AG08395 (cell line): ENCODE measurements around the gene DACH1.
"Not testable (repeated sequence)": the region's sequence is repeated elsewhere in the genome, so short reads cannot be mapped to it uniquely, and the experiment has no call there.

ENCODE experiments used
- DNase-seq: peaks from one replicate; pipeline ENCODE4 v3.0.0; 2012; ENCODE audit warnings: mixed read lengths, low spot score

DACH1 gene

DNA sequence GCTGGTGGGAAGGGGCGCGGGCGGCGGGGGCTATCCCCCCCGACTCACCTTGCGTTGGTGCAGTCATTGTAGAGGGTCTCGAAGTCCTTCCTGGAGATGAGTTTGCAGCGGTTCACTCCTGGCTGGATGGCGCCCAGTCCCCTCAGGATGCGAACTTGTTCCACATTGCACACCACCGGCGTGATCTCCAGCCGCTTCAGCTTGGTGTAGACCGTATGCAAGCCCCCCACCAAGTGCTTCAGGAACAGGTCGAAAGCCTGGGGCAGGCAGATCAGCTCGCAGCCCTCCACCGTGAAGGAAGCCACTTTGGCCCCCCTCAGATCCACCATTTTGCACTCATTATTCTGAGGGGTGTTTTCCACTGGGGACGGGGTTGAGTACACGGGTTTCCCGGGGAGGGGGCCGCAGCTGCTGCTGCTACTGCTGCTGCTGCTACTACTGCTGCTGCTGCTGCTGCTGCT lies 1.1 kb downstream of the DACH1 start:
- no peak for DNase-seq

DNA sequence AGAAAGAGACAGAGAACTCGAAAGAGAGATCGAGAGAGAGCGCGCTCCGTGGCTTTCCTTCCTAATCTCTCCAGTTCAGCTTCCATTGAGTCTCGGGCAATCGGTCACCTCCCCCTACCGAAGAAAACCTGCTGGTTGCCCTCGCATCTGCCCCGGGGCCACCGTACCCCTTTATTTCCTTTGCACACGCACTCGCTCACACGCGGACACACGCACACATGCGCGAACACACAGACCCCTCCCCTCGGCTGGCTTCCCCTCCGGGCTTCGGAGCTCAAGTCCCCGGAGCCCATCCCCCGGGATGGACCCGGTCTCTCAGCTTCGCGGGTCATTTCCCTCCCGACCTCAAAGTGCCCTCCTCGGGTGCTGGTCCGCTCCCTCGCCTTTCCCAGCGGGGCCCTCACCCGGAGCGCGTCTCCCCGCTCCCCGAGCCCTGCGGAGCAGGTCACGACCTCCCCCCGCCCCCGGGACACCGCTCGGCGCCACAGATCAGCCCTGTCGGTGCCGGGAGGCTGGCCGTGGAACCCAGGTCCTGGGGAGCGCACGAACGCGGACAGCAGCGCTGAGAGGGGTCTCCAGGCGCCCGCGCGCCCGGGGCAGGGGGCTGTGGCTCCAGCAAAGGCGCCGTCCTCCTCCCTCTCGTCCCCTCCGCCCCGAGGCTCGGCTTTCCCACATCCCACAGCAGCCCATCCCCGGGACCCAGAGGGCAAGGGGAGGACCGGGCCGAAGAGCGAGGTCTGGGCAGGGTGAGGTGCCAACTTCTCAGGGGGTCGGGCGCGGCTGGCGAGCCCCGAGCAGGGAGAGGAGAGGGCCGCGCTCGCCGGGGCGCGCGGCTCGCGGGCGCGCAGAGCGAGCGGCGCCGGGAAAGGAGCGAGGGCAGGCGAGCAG lies 1.8 kb downstream of the DACH1 start:
- DNase-seq, result peak; percentile 4

DNA sequence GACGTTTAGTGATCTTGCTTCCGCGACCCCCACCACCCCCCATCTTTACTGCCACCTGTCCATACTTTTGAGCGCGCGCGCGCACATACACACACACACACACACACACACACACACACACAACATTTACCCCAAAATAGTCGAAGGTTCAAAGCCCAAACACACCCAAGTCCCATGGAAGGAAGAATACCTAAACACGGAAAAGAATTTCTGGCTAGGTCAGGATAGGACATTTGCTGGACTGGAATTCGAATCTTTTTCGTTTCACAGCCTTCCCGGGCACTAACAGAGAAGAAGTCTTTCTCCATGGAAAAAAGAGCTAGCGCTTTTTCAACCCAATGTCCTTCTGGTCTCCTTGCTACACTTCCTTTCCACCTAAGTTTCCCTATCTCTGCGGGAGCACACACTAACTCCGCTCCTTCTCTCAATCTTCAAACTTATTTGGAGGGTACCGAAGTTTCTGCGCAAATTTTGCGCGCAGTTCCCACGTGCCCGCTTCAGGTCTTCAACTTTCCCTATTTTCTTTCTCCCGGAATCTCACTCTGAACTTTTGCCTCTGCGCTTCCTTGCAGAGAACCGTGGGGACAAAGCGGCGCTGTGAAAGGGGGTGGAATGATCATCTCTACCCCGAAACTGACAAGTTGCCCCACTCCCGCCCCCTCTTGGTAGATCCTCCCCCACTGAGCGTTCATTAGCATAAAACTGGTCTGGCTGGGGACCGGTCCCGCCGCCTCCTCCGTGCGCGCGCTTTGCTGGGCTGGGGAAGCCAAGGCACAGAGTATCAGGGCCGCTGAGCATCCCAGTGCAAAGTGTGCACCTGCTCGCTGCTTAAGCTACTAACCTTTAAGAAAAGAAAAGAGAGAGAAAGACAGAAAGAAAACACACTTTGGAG lies 2.7 kb downstream of the DACH1 start:
- DNase-seq, result no peak

DNA sequence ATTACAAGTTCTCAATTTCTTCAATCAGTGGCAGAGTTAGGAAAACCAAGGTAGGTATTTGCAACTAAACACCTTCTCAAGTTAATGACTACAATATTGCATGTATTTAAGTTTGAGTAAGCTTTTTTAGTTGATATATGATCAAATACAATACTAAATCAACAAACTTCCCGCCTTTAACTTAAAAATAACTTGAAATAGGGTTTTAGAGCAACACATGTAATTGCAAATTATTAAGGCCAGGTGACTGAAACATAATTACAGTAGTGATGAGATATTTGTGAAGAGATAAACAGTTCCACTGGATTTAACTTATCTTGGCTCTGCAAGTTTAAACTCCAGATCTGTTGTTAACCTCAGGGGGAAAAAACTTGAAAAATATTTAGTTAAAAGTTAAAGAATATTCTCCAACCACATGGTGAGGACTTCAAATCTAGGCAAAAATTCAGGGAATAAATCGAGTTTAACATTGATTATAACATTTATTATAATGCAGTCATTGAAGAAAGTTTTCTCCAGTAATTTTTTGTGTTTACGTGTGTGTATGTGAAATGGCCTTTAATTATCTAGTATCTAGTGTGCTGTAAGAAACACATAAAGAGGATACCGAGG lies 3.6 kb downstream of the DACH1 start:
- DNase-seq, result no peak

DNA sequence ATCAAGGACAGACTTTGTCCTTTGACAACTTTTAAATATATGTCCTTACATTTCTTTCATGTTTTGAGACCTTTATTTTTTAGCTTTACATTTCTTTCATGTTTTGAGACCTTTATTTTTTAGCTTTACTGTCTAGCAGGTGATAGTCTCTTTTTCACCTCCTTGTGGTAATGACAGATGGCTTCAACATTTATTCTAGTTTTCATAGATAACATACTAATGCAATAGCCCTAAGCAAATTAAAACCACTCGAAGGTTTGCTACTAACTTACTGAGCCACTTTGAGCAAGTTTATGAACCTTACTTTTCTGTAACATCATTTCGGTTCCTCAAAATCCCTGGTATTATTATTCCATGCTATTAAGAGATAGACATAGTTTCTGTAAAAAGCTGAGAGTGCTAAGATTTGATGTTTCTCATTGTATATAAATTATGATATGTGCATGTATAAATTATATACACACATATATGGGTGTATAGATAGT lies 4.5 kb downstream of the DACH1 start:
- no peak for DNase-seq

DNA sequence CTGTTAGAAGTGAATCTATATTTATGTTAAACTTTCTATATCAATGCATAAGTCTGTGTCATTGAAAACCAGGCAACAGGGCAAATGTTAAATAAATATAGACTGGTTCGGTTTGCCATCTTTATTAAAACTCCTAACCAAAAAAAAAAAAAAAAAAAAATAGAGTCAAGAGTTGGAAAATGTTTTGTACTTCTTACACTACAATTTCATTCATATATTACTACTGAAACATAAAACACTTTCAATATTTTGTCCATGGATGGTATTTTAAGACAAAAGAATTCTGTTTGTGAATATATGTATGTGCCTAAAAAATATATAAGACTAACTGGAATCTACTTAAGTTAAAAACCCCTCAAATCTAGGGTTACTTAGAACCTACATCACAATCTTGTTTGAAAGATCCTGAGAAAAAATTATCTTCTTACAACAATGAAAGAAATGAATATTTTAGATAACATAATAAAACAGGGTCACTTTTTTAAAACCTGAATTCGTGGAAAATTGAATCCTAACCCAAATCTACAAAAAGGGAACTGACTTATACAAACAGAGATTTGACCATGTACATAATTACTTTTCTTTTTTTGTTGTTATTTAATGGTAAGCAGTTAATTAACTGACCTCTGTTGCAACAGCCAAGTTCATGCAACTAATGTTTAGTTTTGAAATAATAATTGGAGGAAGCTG lies 5.1 kb downstream of the DACH1 start:
- DNase-seq, result no peak

DNA sequence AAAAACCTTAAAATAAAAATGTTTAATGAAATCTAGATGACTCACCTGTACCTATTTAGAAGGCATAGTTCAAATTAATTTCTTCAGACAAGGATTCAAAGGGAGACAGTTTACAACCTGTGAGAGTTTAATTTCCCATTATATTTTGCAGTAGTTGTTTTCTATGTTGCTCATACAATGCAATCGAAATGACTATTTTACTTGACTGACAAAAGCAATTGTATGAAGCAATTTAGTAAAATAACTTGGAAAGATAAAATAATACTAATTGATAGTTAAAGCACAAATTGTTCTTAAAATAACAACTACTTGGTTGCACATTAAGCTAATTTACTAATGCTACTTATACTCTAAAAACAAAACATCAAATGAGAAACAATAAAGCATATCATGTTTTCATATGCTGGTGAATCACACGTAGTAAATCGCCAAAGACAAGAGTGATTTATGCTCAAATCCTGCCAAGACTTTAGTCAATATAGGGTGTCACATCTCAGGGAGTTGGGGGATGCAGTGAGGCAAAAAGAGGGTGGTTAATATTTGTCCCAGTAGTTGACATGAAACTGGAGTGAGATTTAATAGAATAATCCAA lies 6.4 kb downstream of the DACH1 start:
- DNase-seq, result no peak

DNA sequence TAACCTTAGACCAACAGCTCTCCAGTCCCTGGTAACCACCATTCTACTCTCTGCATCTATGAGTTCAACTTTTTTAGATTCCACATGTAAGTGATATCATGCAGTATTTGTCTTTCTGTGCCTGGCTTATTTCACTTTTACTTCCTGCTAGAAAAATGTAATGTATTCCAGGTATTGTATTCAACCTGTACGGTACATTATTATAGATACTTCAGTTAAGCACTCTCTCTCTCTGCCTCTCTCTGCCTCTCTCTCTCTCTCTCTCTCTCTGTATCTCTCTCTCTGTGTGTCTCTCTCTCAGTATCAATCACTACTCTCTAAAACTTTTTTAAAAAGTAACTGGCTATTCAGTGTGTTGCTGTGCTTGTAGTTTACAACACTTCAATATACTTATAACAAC lies 8.4 kb downstream of the DACH1 start:
- DNase-seq, result no peak

DNA sequence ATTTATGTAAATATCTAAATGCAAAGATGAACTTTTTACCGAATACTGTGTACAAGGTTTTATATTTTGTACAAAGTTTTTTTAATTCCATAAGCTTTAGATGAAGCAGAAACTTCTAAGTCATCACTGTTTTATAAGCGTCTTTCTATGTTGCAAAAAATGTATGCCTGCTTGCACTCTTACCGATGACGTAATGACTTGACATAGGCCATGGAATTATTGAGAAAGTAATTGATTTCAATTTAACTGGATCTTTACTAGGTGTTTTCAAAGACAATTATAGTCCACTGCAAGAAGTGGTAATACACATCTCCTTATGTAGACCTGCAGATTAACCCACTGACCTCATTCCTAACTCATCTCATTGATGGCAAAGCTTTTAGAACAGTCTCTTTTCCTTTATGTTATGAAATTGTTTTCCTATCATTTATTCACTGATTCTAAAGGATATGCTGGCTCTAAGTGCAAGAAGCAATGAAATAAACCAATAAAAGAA lies 10.4 kb downstream of the DACH1 start:
- no peak for DNase-seq

DNA sequence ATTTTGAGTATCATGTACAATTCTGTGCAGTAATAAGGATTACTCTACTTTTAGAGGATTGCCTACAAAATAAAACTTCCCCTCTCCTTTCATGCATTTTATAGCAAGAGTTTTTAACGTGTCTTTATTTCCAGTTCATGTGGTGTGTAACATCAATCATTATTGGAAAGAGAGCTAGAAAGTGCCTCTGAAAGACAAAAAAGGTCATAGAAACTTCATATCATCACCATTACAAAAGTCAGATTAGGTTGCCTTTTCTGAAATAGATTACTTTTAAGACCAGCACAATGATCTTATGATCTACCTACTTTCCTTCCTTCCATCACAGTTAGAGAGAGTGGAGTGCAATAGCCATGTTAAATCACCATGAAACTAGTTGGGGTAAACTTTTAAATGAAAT lies 12.6 kb downstream of the DACH1 start:
- no peak for DNase-seq

DNA sequence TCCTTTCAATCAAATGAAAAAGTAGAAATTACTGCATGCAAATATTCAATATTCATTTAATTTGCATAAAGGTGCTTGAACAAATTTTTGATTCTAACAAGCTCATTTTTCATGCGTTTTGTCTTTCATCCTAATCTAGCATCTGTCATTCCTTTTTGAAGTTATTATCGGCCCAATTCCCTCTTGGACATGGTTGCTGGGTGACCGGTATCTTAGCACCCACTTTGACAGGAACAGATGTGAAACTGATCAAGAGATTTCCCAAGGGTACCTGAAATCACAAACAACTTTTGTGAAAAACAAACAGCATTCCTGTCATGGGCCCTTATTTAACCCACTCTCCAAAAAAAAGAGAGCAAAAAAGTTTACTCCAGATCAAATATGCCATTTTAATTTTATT lies 13.3 kb downstream of the DACH1 start:
- DNase-seq, result no peak

DNA sequence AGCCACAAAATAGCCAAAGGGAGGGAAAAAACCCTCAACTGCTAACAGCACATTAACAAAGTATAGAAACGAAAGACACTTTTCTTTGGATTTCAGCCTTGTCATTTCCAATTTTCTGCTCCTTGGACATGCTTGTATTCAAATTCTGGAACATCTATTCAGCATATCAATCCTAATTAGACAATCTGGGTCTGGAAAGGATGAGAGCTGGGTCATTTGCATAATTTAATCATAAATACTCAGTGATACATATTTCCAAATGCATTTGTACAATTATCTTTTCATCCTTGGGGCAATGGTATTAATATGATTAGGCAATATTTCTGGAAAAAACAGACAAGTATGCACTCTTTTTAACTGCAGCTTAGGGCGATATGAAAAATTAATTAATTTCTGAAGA lies 14.3 kb downstream of the DACH1 start:
- DNase-seq, result no peak

DNA sequence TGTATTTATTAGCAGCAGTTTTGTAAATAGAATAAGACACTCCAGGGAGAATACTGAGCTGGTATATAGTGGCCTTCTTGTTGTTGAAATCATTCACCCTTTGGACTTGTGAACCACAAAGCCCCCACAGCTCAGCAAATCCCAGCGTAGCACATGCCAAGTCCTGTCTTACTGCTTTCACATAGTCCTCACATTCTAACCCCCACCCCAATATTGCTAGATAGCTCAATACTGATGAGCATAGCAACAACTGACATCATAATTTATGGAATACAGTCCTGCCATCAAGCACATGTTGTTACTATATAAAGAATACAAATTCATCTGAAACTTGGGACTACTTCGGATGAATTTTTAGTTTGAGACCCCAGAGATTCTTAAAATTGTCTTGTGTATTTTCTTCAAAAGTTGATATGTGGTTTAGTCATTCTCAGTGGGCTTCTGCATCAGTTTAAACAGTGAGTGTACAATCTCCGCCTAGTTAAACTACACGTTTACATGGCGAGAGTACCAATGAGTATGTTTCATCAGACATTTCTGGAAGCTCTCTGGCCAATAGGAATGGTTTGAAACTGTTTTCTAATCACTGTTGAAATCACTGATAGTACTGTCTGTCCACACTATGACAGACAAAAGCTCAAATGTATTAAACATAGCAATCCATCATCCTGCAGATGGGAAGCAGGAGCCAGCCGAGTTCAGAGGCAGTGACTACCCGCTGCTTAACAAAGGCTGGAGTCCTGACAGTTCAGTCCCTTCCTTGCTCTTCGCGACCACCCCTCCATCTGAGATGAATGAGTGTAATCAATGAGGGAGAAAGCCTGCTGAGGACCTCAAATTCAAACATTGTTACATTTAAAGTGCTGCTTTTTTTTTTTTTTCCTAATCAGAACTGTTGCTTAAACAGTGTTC lies 15.2 kb downstream of the DACH1 start:
- no peak for DNase-seq

DNA sequence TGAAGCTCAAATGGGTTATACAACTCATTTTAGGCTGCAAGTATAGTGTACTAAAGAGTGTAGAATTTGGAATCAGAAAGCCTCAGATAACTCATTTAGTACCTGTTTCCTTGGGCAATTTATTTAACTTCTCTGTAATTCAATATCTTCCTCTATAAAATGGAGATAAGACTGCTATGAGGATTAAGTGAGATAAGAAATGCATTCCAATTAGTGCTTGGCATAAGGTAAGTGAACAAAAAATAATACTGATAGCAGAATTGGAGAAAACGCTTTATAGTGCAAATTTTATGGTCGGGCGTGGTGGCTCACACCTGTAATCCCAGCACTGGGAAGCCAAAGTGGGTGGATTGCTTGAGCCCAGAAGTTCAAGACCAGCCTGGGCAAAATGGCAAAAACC lies 25.0 kb downstream of the DACH1 start:
- DNase-seq, result no peak

DNA sequence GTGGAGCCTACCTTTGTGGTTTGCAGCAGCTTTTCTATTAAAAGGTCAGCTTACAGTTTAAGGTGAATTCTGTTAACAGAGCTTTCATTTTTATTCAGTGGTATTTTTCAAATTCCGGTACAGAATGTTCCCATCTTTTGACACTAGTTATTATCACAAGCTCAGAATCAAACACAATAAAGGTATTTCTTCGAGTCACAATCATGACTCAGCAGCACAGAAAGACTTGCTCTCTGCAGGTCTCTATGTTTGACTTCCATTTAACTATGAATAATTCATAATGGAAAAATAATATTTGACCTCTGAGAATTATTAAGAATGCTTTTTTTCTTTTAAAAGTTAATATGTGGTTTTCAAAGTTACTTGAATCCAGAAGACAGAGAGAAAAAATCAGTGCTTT lies 28.2 kb downstream of the DACH1 start:
- no peak for DNase-seq

DNA sequence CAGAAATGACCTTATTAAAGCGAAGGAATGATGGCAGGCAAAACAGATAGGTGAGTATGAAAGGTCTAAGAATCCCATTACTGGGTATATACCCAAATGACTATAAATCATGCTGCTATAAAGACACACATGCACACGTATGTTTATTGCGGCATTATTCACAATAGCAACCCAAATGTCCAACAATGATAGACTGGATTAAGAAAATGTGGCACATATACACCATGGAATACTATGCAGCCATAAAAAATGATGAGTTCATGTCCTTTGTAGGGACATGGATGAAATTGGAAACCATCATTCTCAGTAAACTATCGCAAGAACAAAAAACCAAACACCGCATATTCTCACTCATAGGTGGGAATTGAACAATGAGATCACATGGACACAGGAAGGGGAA lies 29.4 kb downstream of the DACH1 start:
- DNase-seq, result not testable (repeated sequence)

DNA sequence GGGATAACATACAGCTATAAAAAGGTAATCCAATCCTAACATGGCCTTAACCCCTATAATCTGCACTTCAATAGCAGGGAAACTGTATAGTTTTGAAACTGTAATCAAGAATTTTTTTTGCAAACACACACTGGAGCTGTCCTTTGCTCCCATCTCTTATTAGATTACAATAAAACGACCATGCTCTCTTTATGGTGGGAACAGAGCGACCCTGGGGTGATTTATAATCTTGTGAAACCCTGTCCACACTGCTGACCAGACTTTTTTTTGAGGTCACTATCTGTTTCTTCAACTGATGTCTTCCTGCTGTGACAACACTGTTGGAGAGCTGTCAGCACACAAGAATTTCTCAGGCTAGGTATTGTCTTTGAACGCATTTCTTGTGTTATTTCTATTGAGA lies 35.3 kb downstream of the DACH1 start:
- DNase-seq, result no peak

DNA sequence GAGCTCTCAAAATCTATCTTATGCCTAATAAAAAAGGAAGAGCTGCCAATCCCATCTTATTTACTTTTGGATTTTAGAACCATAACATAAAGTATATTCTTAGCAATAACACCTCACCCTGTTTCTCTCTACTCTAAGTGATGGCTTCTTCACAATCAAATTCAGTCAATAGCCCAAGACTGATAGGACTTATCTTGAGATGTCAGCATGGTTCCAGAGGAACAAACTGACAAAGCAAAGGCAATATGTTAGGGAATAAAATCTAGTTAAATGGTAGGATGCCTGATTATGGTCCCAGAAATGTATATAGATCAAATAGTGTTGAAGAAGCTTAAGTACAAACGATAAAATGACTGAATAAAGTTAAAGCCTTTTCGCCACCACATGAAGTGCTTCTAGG lies 36.3 kb downstream of the DACH1 start:
- no peak for DNase-seq

DNA sequence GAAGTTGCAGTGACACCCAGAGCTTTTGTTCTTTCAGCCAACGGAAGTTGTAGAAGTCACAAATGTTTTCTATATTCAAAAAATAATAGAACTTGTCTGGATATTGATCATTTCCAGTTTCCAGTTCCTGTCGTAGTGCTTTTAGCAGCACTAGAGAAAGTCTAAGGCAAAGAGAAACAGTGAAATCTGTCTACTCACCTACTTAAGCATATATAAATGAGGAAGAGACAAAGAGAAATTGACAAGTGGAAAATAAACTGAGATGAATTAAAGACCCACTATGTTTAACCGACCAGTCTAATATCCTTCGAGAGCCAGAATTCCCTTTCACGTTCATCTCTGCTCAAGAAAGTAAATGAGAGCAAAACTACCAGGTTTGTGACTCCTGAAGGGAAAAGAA lies 36.7 kb downstream of the DACH1 start:
- DNase-seq, result no peak

DNA sequence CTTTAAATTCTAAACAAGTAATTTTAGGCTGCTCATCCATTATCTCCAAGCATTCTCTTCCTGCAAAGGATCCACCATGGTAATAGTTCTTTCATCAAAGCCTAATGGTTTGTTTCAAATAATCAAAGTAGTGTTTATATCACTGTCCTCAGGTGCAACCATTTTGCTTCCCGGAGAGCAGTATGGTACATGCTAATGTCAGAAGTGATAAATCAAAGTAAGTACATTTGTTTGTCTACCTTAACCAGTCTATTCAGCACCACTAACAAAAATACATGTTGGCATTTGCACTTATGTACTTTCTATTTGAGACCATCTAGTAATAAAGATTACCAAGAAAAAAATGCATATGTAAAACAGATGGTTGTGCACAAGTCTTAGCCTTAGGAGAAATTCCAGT lies 37.5 kb downstream of the DACH1 start:
- no peak for DNase-seq
